Activated CD8-positive, alpha-beta memory T cell treated with anti-CD3 and anti-CD28 coated beads for 4 hours (primary cell): ENCODE data around the gene NPTXR.
A peak's percentile ranks its signal among the peaks of the same experiment; 100 is the strongest.
"Not testable (repeated sequence)": the region's sequence is repeated elsewhere in the genome, so short reads cannot be mapped to it uniquely, and the experiment has no call there.

Source experiments
- DNase-seq, 2 donors: peaks; one replicate each; pipeline ENCODE4 v3.0.0-alpha.2; 2020; ENCODE audit warnings: low read depth in 2 of 2

The NPTXR gene

DNA sequence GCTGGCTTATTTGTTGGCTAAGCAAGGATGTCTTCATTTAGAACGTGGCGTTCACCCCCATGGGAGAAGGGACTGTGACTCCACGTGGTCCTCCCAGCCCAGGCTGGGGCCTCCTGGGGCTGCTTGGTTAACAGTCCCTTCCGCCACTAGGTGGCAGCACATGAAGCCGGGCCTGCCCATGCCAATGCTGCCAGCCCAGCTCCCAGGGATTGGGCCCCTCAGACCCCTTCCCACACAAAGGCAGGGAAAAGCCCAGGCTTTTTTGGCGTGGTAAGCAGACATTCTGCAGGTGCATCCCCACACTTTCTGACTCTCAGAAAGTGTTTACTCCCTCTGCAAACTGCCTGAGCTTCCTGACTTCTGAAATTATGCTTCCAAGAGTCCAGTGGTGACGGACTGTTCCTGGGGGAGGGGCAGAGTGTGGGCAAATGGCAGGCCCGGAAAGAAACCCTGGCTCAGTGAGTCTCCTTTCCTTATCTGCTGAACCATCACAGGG is 25.1 kb upstream of the NPTXR start:
- DNase-seq: peak; percentile 65 to 71

DNA sequence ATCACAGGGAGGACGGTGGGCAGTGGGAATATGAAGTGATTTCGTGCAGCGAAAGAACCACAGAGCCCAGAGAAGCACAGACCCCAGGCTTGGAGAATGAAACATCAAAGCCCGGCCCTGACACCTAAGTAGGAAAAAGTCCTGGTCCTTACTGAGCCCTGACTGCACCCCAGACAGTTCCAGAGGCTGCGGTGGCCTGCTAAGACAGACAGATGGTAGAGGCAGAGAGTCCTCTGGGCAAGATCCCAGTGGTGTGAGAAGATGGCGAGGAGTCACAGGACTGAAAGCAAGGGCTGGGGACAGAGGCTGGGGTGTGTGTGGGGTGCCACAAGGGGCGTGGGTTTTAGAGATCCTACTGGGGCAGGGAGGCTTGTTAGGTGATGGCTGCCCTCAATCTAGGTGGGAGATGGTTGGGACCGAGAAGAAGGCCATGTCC is 24.5 kb upstream of the NPTXR start:
- DNase-seq: no peak

DNA sequence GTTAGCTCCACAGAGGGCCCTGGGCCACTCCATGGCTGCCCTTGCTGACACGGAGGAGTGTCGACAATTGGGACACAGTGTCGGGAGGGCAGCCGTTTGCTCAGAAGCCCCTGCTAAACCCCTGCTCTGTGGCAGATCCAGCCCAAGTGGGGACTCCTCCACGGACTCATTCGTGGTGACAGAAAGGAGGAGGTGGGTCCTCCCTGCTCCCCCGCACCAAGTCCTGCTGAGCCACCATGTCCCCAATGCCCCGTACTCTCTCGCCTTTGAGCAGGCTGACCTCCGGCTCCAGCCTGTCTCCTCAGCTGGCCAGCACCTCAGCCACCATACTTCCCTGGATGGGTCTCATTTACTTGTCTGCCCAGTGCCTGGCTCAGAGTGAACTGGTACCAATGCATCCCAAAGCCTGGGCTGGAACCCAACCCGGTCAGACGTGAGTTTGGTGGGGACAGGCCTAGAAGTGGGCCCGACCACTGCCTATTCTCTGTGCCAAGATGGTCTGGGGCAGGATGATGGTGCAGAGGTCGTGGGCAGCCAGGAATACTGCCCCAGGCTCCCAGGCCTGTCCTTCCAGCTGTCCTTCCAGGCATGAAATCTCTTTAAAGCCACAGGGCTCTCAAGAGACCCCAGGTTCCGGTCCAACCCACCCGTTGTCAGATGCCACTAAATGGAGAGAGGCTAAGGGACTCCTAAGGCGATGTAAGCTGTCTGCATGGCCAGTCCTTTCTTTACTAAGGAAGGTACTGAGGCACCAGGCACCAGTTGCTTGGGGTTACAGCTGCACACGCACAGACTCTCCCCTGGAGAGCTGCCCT is 23.9 kb upstream of the NPTXR start:
- DNase-seq: no peak

DNA sequence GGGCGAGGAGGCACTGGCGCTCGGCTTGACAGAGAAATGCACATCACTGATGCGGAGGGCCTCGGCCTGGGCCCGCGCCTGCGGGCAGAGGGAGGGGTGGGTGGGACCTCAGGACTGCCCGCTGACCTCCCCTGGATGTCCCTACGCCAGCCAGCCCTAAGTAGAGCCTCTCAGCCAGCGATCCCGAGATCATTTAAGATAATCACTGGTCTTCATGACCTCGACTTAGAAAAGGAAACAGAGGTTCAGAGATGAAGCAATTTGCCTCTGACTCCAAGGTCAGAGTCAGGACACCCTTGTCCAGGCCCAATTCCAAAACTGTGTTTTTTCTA is 23.3 kb upstream of the NPTXR start:
- DNase-seq: no peak

DNA sequence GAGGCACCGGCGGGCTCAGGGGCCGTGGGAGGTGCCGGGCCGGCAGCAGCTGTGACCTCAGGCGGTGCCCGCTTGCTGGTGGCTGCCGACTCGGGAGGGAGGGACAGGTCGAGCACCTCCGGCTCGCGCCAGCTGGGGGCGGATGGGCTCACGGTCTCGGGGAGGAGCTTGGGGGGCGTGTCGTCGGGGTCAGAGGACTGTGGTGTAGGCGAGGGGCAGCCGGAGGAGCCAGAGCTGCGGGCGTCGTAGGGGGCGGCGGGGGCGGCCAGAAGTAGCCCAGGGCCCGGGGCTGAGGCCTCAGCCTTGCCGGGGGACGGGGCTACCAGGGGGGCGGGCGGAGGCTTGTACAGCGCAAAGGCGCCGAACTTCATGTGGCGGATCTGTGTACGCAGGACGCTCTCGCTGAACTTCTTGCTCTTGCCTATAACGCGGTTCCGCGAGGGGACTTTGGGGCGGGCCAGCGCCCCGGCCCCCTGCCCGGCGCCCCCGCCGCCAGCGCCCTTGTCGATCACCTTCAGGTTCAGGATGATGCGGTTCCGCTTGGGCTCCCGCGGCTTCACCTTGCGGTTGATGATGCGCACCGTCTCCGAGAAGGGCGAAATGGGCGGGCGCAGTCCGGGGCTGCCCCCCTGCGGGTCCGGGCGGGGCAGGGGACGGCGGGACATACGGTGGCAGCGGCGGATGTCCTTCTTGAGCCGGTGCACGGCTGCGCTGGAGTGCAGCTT is 22.7 kb upstream of the NPTXR start:
- DNase-seq: no peak

- no peak for DNase-seq
Measured at GRCh38 chr22:38866024-38866398, 22.2 kb upstream of the NPTXR start.

DNA sequence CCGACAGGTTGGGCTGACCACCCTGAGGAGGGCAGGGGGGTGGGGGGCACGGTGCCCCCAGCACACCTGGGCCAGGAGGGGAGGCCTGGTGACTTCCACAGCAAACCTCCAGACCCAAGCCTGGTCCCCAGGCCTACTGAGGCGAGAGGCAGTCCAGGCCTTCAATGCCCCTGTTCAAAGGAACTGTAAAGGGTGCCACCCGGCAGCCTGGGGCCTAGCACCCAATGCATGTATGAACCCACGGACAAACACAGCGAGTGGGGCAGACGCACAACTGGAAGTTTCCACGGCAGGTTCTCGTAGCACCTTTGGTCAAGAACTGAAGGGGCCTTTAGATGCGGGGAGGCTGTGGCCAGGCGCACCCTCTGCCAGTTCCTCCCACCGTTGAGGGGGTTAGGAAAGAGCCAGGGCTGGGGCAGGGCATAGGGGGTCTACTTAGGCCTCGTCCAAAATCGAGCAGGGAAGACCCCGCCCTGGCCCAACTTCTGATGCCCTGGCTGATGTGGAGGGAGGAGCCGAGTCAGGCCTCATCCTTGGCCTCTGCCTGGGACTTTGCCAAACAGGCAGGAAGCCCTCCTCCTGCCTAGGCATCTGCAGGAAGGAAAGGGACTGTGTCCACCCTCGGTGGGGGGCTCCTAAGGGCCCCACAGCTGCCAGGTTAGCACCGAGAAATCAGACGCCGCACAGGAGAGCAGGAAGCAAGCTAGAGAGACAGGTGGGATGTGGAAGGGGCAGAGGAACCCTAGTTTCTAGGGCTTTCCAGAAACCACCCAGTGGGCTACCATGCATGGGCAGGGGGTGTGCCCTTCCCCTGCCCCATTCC is 21.6 kb upstream of the NPTXR start:
- DNase-seq: no peak

DNA sequence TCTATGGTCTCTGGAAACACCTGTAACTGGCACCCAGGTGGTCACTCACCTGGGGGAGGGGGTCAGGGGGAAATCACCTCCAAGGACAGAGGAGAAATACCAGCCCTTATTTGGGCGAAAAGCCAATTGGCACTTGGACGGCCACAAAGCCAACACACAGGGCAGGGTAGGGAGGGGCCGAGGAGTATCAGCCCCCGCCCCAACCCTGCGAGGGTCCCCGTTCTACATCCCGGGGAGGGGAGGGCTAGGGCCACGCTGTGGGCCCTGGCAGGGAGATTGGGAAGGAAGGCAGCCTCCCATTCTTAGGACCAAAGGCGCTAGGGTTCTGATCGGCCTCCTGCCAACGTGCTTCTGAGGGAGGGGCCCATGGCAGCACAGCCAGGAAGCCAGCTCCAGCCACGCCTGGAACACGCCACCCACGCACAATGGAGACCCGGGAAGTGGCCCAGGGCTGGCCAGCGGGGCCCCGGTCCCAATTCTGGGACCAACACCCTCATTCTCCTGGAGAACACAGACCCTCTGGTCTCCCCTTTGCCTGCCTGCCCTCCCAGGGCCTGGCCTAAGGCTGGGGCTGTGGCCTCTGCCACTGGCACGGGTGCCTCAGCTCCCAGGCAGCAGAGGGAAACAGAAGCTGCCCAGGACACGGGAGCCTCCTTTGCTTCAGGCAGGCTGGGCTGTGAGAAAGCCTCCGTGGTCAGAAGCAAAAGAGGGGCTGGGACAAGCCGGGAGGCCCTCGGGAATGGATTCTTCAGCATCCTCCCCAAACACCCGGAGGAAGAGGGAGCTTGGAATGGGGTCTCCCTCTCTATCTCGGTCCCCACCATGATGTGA is 20.7 kb upstream of the NPTXR start:
- DNase-seq: no peak

- no peak for DNase-seq
Measured at GRCh38 chr22:38863531-38864131, 19.8 kb upstream of the NPTXR start.

DNA sequence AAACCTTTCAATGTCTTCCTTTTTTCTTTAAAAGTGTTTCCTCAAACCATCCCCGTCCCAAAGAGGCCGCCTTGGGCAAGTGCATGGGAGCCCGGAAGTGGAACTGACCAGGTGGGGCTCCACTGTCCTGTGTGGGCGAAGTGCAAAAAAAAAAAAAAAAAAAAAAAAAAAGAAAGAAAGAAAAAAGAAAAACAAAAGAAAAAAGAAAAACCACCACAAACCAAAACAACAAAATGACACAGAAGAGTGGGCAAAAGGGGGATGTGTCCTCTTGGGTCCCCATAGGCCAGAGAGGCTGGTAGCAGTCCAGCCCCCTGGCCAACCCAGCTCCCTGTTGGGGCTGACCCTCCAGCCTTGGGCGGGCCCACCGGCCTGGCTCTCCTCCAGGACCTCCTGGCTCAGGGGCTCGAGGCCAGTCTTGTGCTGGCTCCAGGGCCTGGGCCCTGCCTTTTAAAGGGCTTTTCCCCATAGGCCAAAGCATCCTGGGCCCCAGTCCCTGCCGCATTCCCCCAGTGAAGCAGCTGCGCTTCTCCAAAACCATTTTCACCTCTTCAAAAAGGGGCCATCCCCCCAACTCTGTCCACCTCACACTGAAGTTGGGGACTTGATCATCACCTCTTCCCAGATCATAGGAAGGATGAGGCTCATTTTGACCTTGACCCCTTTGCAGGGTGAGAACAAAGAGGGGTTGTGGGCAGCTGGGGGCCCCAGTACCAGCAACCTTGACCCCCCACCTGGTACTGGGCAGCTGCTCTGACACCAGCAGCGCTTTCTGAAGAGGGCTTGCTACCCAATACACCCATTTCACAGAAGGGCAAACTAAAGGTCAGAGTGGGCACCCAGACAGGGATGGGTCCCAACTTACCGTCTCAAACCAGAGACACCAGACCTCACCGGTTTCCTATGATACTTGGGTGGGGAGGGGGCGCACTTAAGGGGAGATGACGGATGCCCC is 18.8 kb upstream of the NPTXR start:
- DNase-seq: no peak

DNA sequence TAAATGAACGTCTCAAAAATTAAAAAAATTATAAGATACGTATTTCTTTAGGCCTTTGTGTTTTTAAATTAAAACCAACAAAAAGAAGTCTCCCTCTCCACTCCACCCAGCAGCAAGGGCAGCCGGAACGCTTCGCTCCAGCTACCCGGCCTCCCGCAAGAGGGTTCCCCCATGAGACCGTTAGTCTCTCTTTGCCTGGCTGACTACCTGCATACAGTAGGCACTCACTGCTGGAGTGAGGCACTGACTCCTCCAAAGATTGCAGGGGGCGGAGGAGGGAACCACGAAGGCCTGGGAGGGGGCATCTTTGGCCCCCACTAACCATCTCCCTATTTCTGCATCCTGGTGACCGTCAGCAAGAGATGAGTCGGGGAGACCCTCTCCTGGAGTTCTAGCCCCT is 18.1 kb upstream of the NPTXR start:
- no peak for DNase-seq

GRCh38 chr22:38861170-38861876 is 17.5 kb upstream of the NPTXR start:
- DNase-seq: no peak

DNA sequence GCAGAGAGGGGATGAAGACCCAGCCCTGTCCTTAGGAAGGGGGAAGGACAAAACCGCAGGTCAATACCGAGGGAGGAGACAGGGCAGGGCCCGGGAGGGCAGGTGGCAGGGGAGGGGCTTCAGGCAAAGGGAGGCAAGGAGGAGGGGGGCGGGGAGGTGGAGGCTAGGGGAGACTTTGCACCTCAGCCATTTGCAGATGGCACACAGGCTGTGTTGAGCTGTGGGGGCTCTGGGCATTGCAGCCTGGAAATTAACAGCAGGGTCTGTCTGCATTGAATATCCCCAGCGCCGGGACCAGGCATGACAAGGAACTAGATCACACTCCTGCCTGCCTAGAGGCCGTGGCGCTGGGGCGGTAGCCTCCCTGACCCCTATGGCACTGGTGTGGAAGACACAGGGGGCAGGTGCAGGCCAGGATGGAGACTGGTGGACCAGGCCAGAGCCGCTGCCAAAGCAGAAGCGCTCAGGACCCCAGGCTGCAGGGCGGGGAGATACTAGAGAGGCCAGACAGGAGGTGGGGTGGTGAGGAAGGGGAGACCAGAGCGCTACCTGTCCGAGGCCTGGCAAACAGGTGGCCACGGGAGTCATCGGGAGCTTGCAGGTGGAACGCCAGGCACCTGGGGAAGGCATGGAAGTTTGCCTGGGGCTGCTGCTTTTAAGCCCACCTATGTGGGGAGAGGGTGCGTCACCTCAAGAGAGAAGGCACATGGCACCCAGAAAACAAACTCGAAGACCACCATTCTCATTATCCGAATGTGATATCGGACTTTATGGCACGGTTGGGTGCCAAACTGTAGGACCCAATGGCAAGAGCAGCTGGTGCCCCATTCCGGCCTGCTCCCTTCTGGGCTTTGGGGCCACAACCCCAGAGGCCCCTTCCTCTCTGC is 16.7 kb upstream of the NPTXR start:
- DNase-seq: no peak

- no peak for DNase-seq
Measured at GRCh38 chr22:38859581-38860282, 15.9 kb upstream of the NPTXR start.

GRCh38 chr22:38858492-38858891 is 14.7 kb upstream of the NPTXR start:
- no peak for DNase-seq

- not testable (repeated sequence) for DNase-seq
Measured at GRCh38 chr22:38854476-38854875, 10.6 kb upstream of the NPTXR start.

GRCh38 chr22:38853883-38854282 is 10.1 kb upstream of the NPTXR start:
- not testable (repeated sequence) for DNase-seq
